NB4 (cell line): Measurements from ENCODE around the gene LRMDA.
A peak's percentile ranks its signal among the peaks of the same experiment; 100 is the strongest.

ENCODE experiments used
- DNase-seq: peaks from one replicate; pipeline ENCODE4 v3.0.0; 2010; ENCODE audit warnings: low read depth
- H3K4me3 ChIP-seq: one replicate; pipeline ENCODE4 v1.5.1; 2011; ENCODE audit warnings: mild to moderate bottlenecking, low read depth, low read length, moderate library complexity
- CTCF ChIP-seq: IDR thresholded peaks from one replicate; pipeline ENCODE4 v1.5.1; 2012; ENCODE audit warnings: low read depth, low read length
- MAX ChIP-seq: IDR thresholded peaks from 2 replicates; pipeline ENCODE4 v1.6.1; 2011; ENCODE audit warnings: low read depth, low read length
- MYC ChIP-seq: IDR thresholded peaks from 2 replicates; pipeline ENCODE4 v1.6.1; 2011; ENCODE audit warnings: low read depth, low read length
- POLR2A ChIP-seq: IDR thresholded peaks from 2 replicates; pipeline ENCODE4 v1.6.1; 2011; ENCODE audit warnings: mild to moderate bottlenecking; ENCODE audit not compliant: insufficient read length; ENCODE audit errors: extremely low read depth

LRMDA gene

GRCh38 chr10:75962395-75963061 is 531.1 kb downstream of the LRMDA start:
- DNase-seq: no peak
- H3K4me3 ChIP-seq: no peak overlapping the region
- no peak for TF ChIP-seq MAX
- no peak for TF ChIP-seq POLR2A
- no peak for TF ChIP-seq CTCF
- no peak for TF ChIP-seq MYC

- DNase-seq: no peak
- H3K4me3 ChIP-seq: no peak overlapping the region
- TF ChIP-seq POLR2A: no peak
- TF ChIP-seq CTCF: no peak
- no peak for TF ChIP-seq MAX
- TF ChIP-seq MYC: no peak
Measured at GRCh38 chr10:75967491-75967890, 536.1 kb downstream of the LRMDA start.

- H3K4me3 ChIP-seq: no peak overlapping the region
- TF ChIP-seq MAX (no peak), MYC (no peak)
- DNase-seq: no peak
Measured at GRCh38 chr10:75969031-75969430, 537.6 kb downstream of the LRMDA start.

- H3K4me3 ChIP-seq: no peak overlapping the region
- DNase-seq: peak; percentile 19
- no peak for TF ChIP-seq POLR2A
- no peak for TF ChIP-seq CTCF
- no peak for TF ChIP-seq MAX
- TF ChIP-seq MYC: no peak
Measured at GRCh38 chr10:75971402-75972211, 540.2 kb downstream of the LRMDA start.

GRCh38 chr10:75972491-75973276 is 541.3 kb downstream of the LRMDA start:
- H3K4me3 ChIP-seq: no peak overlapping the region
- no peak for DNase-seq
- no peak for TF ChIP-seq POLR2A
- no peak for TF ChIP-seq CTCF
- TF ChIP-seq MAX: no peak
- no peak for TF ChIP-seq MYC
